A549 (cell line): Measurements from ENCODE around the gene OR6C76. TPM values are rescaled to one million over a fixed set of nuclear protein-coding genes. Genes with fewer than 3 reads are reported as not detected.

Source experiments
- ATAC-seq, 2 experiments: fragments of 200-7000 bp in 1 of 2; fragments of >200 bp in 1 of 2; cut with Nextera tagmentation in 1 of 2; cut with Tn5 transposase in 1 of 2; 3 replicates each; pipeline versions ENCODE4 v1.8.0 to v1.9.1; 2018 to 2020; ENCODE audit warnings: mild to moderate bottlenecking in 1 of 2, moderate library complexity in 1 of 2
- CTCF ChIA-PET: fragments of 300-600 bp; sonication (Branson Sonifier 250); formaldehyde crosslinking; extraction: SDS; loops from one replicate; lab custom pipeline; 2021; ENCODE audit warnings: antibody characterized with exemption, inconsistent platforms; lab: Yijun Ruan, JAX
- POLR2A ChIA-PET: fragments of 350-600 bp; formaldehyde crosslinking; extraction: SDS; loops from one replicate; lab custom pipeline; 2021; ENCODE audit warnings: antibody characterized with exemption, inconsistent platforms; lab: Yijun Ruan, JAX
- DNase-seq, 2 experiments: peaks; one replicate each; pipeline versions ENCODE4 v3.0.0 to v3.0.0-alpha.2; 2011 to 2016; ENCODE audit warnings: low read depth in 1 of 2, low spot score in 1 of 2
- FAIRE-seq: peaks from 2 replicates; lab custom pipeline; 2011; peaks lifted over from hg19 to GRCh38; lab: Jason Lieb, UNC
- H3K27ac ChIP-seq, 2 experiments: fragments of >200 bp; sonication (Bioruptor Twin); formaldehyde crosslinking; 3 replicates each; pipeline ENCODE4 v1.5.1; 2016 to 2017
- H3K4me1 ChIP-seq: fragments of >200 bp; sonication (Bioruptor Twin); formaldehyde crosslinking; 3 replicates; pipeline ENCODE4 v1.6.1; 2016
- H3K4me2 ChIP-seq: fragments of >200 bp; sonication (Bioruptor Twin); formaldehyde crosslinking; 3 replicates; pipeline ENCODE4 v1.6.1; 2016
- H3K4me3 ChIP-seq: fragments of >200 bp; sonication (Bioruptor Twin); formaldehyde crosslinking; 3 replicates; pipeline ENCODE4 v1.5.1; 2016
- H3K9me3 ChIP-seq: fragments of >200 bp; sonication (Bioruptor Twin); formaldehyde crosslinking; 3 replicates; pipeline ENCODE4 v1.6.1; 2016
- CBX8 ChIP-seq: fragments of 200-600 bp; sonication (generic); IDR thresholded peaks from 2 replicates; pipeline ENCODE4 v1.6.1; 2016
- CEBPB ChIP-seq, 2 experiments: fragments of >200 bp in 1 of 2; sonication (Bioruptor Twin) in 1 of 2; formaldehyde crosslinking in 1 of 2; IDR thresholded peaks; 2 replicates each; pipeline ENCODE4 v1.6.1; 2012 to 2016
- CHD2 ChIP-seq: fragments of 150-350 bp; IDR thresholded peaks from 2 replicates; pipeline ENCODE4 v1.6.1; 2014; ENCODE audit warnings: low read length; ENCODE audit not compliant: partially characterized antibody
- CHD4 ChIP-seq: fragments of 200-600 bp; sonication (generic); IDR thresholded peaks from 2 replicates; pipeline ENCODE4 v1.6.1; 2016; ENCODE audit warnings: antibody characterized with exemption, mild to moderate bottlenecking, borderline replicate concordance
- EP300 ChIP-seq, 2 experiments: fragments of >200 bp; sonication (Bioruptor Twin); formaldehyde crosslinking; IDR thresholded peaks; 2 replicates in 1 of 2; 3 replicates in 1 of 2; pipeline ENCODE4 v1.6.1; 2016 to 2017
- GATA3 ChIP-seq: IDR thresholded peaks from 2 replicates; pipeline ENCODE4 v1.6.1; 2012; ENCODE audit warnings: borderline replicate concordance
- HDAC2 ChIP-seq: fragments of 200-600 bp; sonication (generic); IDR thresholded peaks from 2 replicates; pipeline ENCODE4 v1.6.1; 2016
- HOXB5 ChIP-seq: fragments of 250-450 bp; sonication (Bioruptor Pico); IDR thresholded peaks from 2 replicates; pipeline ENCODE4 v1.5.0; 2020; ENCODE audit warnings: mild to moderate bottlenecking, moderate library complexity
- JUNB ChIP-seq: fragments of >200 bp; sonication (Bioruptor Twin); formaldehyde crosslinking; IDR thresholded peaks from 2 replicates; pipeline ENCODE4 v1.6.1; 2016
- KDM1A ChIP-seq: fragments of 200-600 bp; sonication (generic); IDR thresholded peaks from 2 replicates; pipeline ENCODE4 v1.6.1; 2016; ENCODE audit warnings: low read depth, mild to moderate bottlenecking
- MAZ ChIP-seq: fragments of 150-350 bp; IDR thresholded peaks from 2 replicates; pipeline ENCODE4 v1.6.1; 2014; ENCODE audit warnings: antibody characterized with exemption, low read depth, low read length, borderline replicate concordance
- MYC ChIP-seq: IDR thresholded peaks from 2 replicates; pipeline ENCODE4 v1.6.1; 2012; ENCODE audit warnings: mild to moderate bottlenecking, inconsistent platforms, low read length, improper control_type of control experiment, borderline replicate concordance
- NR3C1 ChIP-seq: fragments of >200 bp; sonication (Bioruptor Twin); formaldehyde crosslinking; IDR thresholded peaks from 3 replicates; pipeline ENCODE4 v1.6.1; 2017
- PHF8 ChIP-seq: fragments of 200-600 bp; sonication (generic); IDR thresholded peaks from 2 replicates; pipeline ENCODE4 v1.6.1; 2016; ENCODE audit warnings: low read depth, mild to moderate bottlenecking, antibody characterized with exemption, moderate library complexity, borderline replicate concordance
- POLR2A ChIP-seq: IDR thresholded peaks from 2 replicates; pipeline ENCODE4 v1.6.1; 2012; ENCODE audit warnings: mild to moderate bottlenecking, low read length
- RARB ChIP-seq: fragments of 250-450 bp; sonication (Bioruptor Pico); IDR thresholded peaks from 2 replicates; pipeline ENCODE4 v1.8.0; 2021; ENCODE audit warnings: mild to moderate bottlenecking, moderate library complexity
- RNF2 ChIP-seq: fragments of 200-600 bp; sonication (generic); IDR thresholded peaks from 2 replicates; pipeline ENCODE4 v1.6.1; 2016; ENCODE audit warnings: low read depth, mild to moderate bottlenecking, antibody characterized with exemption, moderate library complexity, borderline replicate concordance
- SREBF2 ChIP-seq: fragments of 450-650 bp; IDR thresholded peaks from 2 replicates; pipeline ENCODE4 v1.6.1; 2014; ENCODE audit warnings: mild to moderate bottlenecking, moderate library complexity
- ZC3H11A ChIP-seq: fragments of 450-650 bp; IDR thresholded peaks from 2 replicates; pipeline ENCODE4 v1.6.1; 2014; ENCODE audit warnings: antibody characterized with exemption, mild to moderate bottlenecking
- ZNF302 ChIP-seq: fragments of 250-450 bp; sonication (Bioruptor Pico); IDR thresholded peaks from 2 replicates; pipeline ENCODE4 v1.9.0; 2021; ENCODE audit warnings: inconsistent platforms, mild to moderate bottlenecking, moderate library complexity
- WGBS: methylation state at CpG from one replicate; pipeline ENCODE4 v1.1.6; 2017; ENCODE audit errors: missing lambda C conversion rate; 5-methylcytosine and 5-hydroxymethylcytosine counted together
- polyA plus RNA-seq, 4 experiments: library from polyadenylated mRNA; depleted of rRNA in 3 of 4; stranded (reverse); fragments of >200 nt; fragmentation: RNase III in 1 of 4; extraction: RNeasy Plus Mini Kit Qiagen cat#74134 plus additional on column Dnase treatment in 1 of 4; gene quantifications; 2 replicates in 3 of 4; 3 replicates in 1 of 4; pipeline ENCODE4 v1.2.3, GENCODE V29; 2011 to 2017
- TF ChIP-seq, protein P1 (sequence below): fragments of >200 bp; sonication (Bioruptor Twin); formaldehyde crosslinking; IDR thresholded peaks from 3 replicates; pipeline ENCODE4 v1.5.1; 2016
- TF ChIP-seq, protein P2 (sequence below): fragments of 150-350 bp; IDR thresholded peaks from 2 replicates; pipeline ENCODE4 v1.6.1; 2014; ENCODE audit warnings: low read depth, mild to moderate bottlenecking, low read length
- TF ChIP-seq, protein P3 (sequence below): fragments of 250-450 bp; sonication (Bioruptor Pico); IDR thresholded peaks from 2 replicates; pipeline ENCODE4 v1.5.0; 2021; ENCODE audit warnings: mild to moderate bottlenecking, moderate library complexity, borderline replicate concordance

OR6C76 gene
- polyA plus RNA-seq, 2 of the 4 experiments (the other 2 are of a cell fraction) = not detected

DNA sequence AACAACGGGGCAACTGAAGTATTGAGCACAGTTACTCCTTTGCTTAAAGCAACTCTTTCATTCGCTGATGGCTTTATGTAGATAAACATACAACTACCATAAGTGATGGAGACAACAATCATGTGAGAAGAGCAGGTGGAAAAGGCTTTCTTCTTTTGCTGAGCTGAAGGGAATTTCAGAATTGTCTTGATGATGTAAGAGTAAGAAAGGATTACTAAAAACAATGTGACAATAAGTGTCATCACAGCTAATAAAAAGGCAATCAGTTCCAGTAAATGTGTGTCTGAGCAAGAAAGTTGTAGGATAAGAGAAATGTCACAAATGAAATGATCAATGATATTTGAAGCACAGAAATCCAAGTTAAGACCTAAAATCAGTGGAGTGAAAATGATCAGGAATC lies 43.2 kb downstream of the OR6C76 start:
- no peak overlapping the region for H3K4me2 ChIP-seq
- POLR2A ChIA-PET = no interaction called here
- H3K27ac ChIP-seq = no peak overlapping the region
- no peak for ATAC-seq
- 3% methylated on average over 2 of the region's 2 CpGs for WGBS
- no peak overlapping the region for H3K4me3 ChIP-seq
- H3K4me1 ChIP-seq = no peaks in the 10 kb centered on the region
- no peak for FAIRE-seq
- no peak for TF ChIP-seq RARB (CRISPR knock-in tag)
- no peak for TF ChIP-seq RNF2
- TF ChIP-seq PHF8 = no peak
- no peak for TF ChIP-seq NR3C1
- no peak for TF ChIP-seq CHD4
- no peak for TF ChIP-seq MAZ
- TF ChIP-seq JUNB = no peak
- TF ChIP-seq KDM1A = no peak
- TF ChIP-seq, protein P1, sequence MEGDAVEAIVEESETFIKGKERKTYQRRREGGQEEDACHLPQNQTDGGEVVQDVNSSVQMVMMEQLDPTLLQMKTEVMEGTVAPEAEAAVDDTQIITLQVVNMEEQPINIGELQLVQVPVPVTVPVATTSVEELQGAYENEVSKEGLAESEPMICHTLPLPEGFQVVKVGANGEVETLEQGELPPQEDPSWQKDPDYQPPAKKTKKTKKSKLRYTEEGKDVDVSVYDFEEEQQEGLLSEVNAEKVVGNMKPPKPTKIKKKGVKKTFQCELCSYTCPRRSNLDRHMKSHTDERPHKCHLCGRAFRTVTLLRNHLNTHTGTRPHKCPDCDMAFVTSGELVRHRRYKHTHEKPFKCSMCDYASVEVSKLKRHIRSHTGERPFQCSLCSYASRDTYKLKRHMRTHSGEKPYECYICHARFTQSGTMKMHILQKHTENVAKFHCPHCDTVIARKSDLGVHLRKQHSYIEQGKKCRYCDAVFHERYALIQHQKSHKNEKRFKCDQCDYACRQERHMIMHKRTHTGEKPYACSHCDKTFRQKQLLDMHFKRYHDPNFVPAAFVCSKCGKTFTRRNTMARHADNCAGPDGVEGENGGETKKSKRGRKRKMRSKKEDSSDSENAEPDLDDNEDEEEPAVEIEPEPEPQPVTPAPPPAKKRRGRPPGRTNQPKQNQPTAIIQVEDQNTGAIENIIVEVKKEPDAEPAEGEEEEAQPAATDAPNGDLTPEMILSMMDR = no peak
- TF ChIP-seq, protein P2, sequence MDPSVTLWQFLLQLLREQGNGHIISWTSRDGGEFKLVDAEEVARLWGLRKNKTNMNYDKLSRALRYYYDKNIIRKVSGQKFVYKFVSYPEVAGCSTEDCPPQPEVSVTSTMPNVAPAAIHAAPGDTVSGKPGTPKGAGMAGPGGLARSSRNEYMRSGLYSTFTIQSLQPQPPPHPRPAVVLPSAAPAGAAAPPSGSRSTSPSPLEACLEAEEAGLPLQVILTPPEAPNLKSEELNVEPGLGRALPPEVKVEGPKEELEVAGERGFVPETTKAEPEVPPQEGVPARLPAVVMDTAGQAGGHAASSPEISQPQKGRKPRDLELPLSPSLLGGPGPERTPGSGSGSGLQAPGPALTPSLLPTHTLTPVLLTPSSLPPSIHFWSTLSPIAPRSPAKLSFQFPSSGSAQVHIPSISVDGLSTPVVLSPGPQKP = no peak
- TF ChIP-seq, protein P3, sequence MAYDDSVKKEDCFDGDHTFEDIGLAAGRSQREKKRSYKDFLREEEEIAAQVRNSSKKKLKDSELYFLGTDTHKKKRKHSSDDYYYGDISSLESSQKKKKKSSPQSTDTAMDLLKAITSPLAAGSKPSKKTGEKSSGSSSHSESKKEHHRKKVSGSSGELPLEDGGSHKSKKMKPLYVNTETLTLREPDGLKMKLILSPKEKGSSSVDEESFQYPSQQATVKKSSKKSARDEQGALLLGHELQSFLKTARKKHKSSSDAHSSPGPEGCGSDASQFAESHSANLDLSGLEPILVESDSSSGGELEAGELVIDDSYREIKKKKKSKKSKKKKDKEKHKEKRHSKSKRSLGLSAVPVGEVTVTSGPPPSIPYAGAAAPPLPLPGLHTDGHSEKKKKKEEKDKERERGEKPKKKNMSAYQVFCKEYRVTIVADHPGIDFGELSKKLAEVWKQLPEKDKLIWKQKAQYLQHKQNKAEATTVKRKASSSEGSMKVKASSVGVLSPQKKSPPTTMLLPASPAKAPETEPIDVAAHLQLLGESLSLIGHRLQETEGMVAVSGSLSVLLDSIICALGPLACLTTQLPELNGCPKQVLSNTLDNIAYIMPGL (CRISPR knock-in tag) = no peak
- no peak for DNase-seq
- CTCF ChIA-PET = no interaction called here
- H3K9me3 ChIP-seq = no peaks in the 10 kb centered on the region

DNA sequence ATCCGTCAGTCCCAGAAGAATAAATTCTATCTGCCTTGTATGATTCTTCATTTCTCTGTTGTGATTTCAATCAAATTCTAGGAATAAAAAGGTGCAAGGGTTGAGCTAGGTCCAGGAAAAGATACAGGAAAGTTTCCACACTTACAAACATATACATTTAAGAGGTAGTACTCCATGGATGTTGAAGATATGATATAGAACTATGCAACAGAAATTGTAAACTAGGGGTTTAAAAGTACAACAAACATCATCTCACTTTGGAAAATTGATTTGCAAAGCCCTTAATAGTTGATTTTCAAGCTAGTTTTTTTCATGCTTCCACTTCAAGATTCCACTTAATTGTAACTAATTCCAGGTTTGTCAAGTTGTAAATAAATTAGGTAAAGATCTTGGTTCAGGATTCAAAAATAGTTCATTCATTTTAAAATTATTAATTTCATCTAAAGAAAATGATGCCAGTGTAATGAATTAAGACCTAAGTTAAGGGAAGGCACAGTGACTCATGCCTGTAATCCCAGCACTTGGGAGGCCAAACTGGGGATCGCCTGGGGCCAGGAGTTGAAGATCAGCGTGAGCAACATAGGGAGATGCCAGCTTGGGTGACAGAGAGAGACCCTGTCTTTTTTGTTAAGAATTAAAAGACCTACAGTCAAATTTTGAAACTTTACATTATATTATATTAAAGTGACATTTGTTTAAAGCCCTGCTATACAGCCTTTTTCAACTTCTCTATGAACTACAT lies 44.2 kb downstream of the OR6C76 start, which contains the start of gene OR6C70:
Gene OR6C70 (minus strand): TSS at position 51 of the 742 bp plus-strand sequence. CDS start 0 bp downstream, at position 51.
- no peak for ATAC-seq
- FAIRE-seq = peak; percentile 28
- no peak for DNase-seq

DNA sequence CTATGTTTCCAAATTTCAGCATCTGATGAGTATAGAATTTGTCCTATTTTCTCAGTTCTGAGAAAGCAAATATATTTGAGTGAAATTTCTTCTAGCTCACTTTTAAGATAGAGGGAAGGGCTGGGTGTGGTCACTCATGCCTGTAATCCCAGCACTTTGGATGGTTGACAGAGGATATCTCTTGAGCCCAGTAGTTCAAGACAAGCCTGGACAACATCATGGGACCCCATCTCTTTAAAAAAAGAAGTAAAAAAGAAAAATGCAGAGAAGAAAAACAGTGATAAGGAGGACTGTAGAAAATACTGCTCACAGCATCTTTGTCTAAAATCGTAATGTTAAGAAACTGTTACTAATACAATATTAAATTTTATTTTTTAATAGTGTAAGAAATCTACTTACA lies 46.2 kb downstream of the OR6C76 start:
- Histone ChIP-seq H3K4me1 (no peaks in the 10 kb centered on the region), H3K27ac (no peak overlapping the region), H3K4me3 (no peak overlapping the region), H3K4me2 (no peak overlapping the region), H3K9me3 (no peaks in the 10 kb centered on the region)
- DNase-seq (no peak), ATAC-seq (no peak), FAIRE-seq (no peak)
- TF ChIP-seq EP300 (IDR thresholded peaks at IDR 0.05) (no peak), ZC3H11A (no peak), CHD2 (no peak), HDAC2 (no peak)
- ChIA-PET CTCF (no interaction called here), POLR2A (no interaction called here)
- 2% methylated on average over 1 of the region's 1 CpG for WGBS

More for the DNA sequence above, 44.2 kb downstream of the OR6C76 start, which contains the start of gene OR6C70:
- no peak within 1 kb of the TSS for H3K4me2 ChIP-seq
- no peaks in the 10 kb centered on the region for H3K9me3 ChIP-seq
- CTCF ChIA-PET = no interaction called here
- WGBS = 5% methylated on average over 3 of the region's 3 CpGs
- no peak within 1 kb of the TSS for H3K27ac ChIP-seq
- no peaks in the 10 kb centered on the region for H3K4me1 ChIP-seq
- H3K4me3 ChIP-seq = no peak within 1 kb of the TSS
- TF ChIP-seq HOXB5 = no peak
- no peak for TF ChIP-seq MYC
- TF ChIP-seq ZNF302 (CRISPR knock-in tag) = no peak
- no peak for TF ChIP-seq CEBPB (IDR thresholded peaks at IDR 0.05)
- no peak for TF ChIP-seq CHD4
- no peak for TF ChIP-seq CHD2
- TF ChIP-seq JUNB = no peak
- no peak for TF ChIP-seq SREBF2
- no peak for TF ChIP-seq CBX8
- TF ChIP-seq POLR2A = no peak
- TF ChIP-seq GATA3 = no peak
- POLR2A ChIA-PET = no interaction called here
